Adrenal gland (tissue), 12 donors: ENCODE data around the gene JPH3. TPM values are rescaled to one million over a fixed set of nuclear protein-coding genes. Genes with fewer than 3 reads are reported as not detected.

Experiments
- DNase-seq, 7 donors: peaks; one replicate each; pipeline ENCODE4 v3.0.0-alpha.2; 2019 to 2020
- H3K27ac ChIP-seq, 5 donors: fragments of 200-600 bp; sonication (generic) in 4 of 5; 1 replicate in 3 of 5; 2 replicates in 2 of 5; pipeline versions ENCODE4 v1.5.1 to v1.8.0; 2016 to 2020; ENCODE audit warnings: mild to moderate bottlenecking in 1 of 5
- H3K27me3 ChIP-seq: fragments of 200-600 bp; 2 replicates; pipeline ENCODE4 v1.8.0; 2021
- H3K36me3 ChIP-seq, 2 donors: fragments of 200-600 bp; replicated peaks in 1 of 2; 1 replicate in 1 of 2; 2 replicates in 1 of 2; pipeline versions ENCODE4 v1.5.1 to v1.8.0; 2018 to 2022
- H3K4me1 ChIP-seq, 2 donors: fragments of 200-600 bp; replicated peaks in 1 of 2; 1 replicate in 1 of 2; 2 replicates in 1 of 2; pipeline versions ENCODE4 v1.5.1 to v1.8.0; 2018 to 2021
- H3K4me3 ChIP-seq, 4 donors: fragments of 200-600 bp; sonication (generic) in 3 of 4; one replicate each; pipeline ENCODE4 v1.5.1; 2016 to 2018
- H3K9me3 ChIP-seq, 3 donors: fragments of 200-600 bp; sonication (generic) in 1 of 3; replicated peaks in 1 of 3; 1 replicate in 2 of 3; 2 replicates in 1 of 3; pipeline versions ENCODE4 v1.5.1 to v1.8.0; 2016 to 2021
- CTCF ChIP-seq, 6 experiments: fragments of 450-650 bp in 4 of 6; fragments of 200-600 bp in 2 of 6; sonication (generic) in 1 of 6; IDR thresholded peaks; 1 replicate in 5 of 6; 2 replicates in 1 of 6; pipeline versions ENCODE4 v1.5.1 to v1.8.0; 2016 to 2021; ENCODE audit warnings: antibody characterized with exemption in 6 of 6, mild to moderate bottlenecking in 2 of 6, moderate library complexity in 1 of 6
- POLR2A ChIP-seq, 2 donors: fragments of 450-650 bp; IDR thresholded peaks; one replicate each; pipeline ENCODE4 v1.6.1; 2017; ENCODE audit warnings: antibody characterized with exemption in 2 of 2, mild to moderate bottlenecking in 2 of 2, moderate library complexity in 1 of 2
- WGBS, 4 donors: extraction: QIAGEN DNeasy Blood & Tissue Kit in 2 of 4; methylation state at CpG; one replicate each; pipeline versions ENCODE4 v1.1.5 to v1.1.7; 2013 to 2017; 5-methylcytosine and 5-hydroxymethylcytosine counted together
- intact Hi-C, 2 donors: fragments of 100-400 bp; cut with DNase I; formaldehyde crosslinking; loops; one replicate each; pipeline versions ENCODE4 v1.14.1 to v1.15.0; 2022 to 2023
- polyA plus RNA-seq, 3 donors: library from polyadenylated mRNA; stranded (reverse); fragments of 200-250 nt in 2 of 3; fragments of 350-450 nt in 1 of 3; fragmentation: Illumina TruSeq in 1 of 3; extraction: RNeasy Lipid Tissue Mini Kit (QIAGEN cat#74804) in 1 of 3; gene quantifications; one replicate each; pipeline ENCODE4 v1.2.3, GENCODE V29; 2013 to 2014
- total RNA-seq, 9 donors: library from RNA; depleted of rRNA in 4 of 9; stranded (reverse); fragments of >200 nt in 4 of 9; fragments of 120-200 nt in 1 of 9; fragmentation: NEBNext Ultra II Directional in 1 of 9; extraction: Animal tissue kit (Norgen Biotek cat#: 25700) in 1 of 9; gene quantifications; one replicate each; pipeline versions ENCODE4 v1.1.0 to v1.2.4, GENCODE V29; 2013 to 2023
- donor health status: healthy with polysubstance abuse.
- donor health status: Bipolar disorder and iron deficiency.
- donor health status: DM: yes; HTN: yes; CAD: no.
- donor health status: DM: no; HTN: no; CAD: no.
- donor health status: DM: no; HTN: no; CAD: no.
- donor health status: DM: yes; HTN: yes; CAD: no.

JPH3 gene
- total and polyA plus RNA-seq, 12 donors = 0.10 to 3.7 (median 0.71) TPM; not detected in 1

DNA sequence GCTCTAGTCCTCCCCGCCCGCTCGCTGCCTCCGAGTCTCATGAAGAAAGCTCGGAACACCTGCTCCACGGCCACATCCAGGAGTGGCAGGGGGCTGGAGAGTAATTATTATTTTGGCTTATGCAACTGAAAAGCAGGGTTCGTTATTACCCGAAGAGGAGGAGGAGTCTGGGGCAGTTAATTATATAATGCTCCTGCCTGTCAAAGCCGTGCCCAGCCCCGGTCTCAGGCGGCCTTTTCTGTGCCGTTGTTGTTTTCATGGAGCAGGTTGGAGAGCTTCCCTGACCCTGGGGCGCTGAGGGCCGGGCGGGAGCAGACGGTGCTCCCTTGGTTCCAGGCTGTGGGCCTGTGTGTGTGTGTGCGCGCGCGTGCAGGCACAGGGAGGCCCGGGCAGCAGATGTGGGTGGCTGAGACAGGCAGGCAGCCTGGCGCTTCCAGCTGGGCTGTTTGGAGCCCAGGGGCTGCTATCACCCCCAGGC is 2.4 kb downstream of the JPH3 start:
- Histone ChIP-seq H3K27me3 (peaks cover 63% of the 10 kb centered on the region), H3K4me1 (no peaks in the 10 kb centered on the region), H3K36me3 (no peaks in the 10 kb centered on the region), H3K27ac (peak overlapping the region in 1 of 5 donors; percentile 26), H3K4me3 (no peak overlapping the region), H3K9me3 (no peaks in the 10 kb centered on the region)
- no peak for DNase-seq
- intact Hi-C loops = no loop called here
- WGBS, 4 donors = 49 to 68% (median 57%) methylated on average over 9 to 22 of the region's 22 CpGs
- no peak for TF ChIP-seq CTCF (IDR thresholded peaks at IDR 0.05)
- TF ChIP-seq POLR2A (IDR thresholded peaks at IDR 0.05) = no peak

DNA sequence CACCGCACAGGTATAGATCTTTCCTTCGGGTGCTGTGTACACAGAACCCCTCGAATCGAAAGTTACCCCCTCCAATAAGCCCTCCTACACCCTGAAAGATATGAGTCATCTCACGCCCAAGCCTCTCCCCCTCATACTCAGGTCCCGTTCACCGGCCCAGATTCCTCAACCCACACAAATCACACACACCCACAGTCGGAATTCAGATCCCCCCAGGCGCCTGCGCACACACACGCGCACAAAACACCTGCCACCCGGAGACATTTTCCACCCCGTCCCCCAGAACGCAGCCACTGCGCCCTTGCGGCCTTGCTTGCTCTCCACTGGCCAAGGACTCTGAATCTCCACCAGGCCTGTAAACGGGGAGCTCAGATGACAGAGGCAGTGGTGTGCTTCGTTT is 4.9 kb downstream of the JPH3 start:
- H3K27ac ChIP-seq = no peak overlapping the region
- 73 to 82% (median 78%) methylated on average over 19 of the region's 19 CpGs for WGBS, 4 donors
- H3K4me1 ChIP-seq = no peaks in the 10 kb centered on the region
- no peaks in the 10 kb centered on the region for H3K36me3 ChIP-seq
- TF ChIP-seq CTCF (IDR thresholded peaks at IDR 0.05) = no peak
- no peak for TF ChIP-seq POLR2A (IDR thresholded peaks at IDR 0.05)
- H3K4me3 ChIP-seq = no peak overlapping the region
- peaks cover 40% of the 10 kb centered on the region for H3K27me3 ChIP-seq
- DNase-seq = no peak
- intact Hi-C loops = no loop called here
- H3K9me3 ChIP-seq = no peaks in the 10 kb centered on the region

DNA sequence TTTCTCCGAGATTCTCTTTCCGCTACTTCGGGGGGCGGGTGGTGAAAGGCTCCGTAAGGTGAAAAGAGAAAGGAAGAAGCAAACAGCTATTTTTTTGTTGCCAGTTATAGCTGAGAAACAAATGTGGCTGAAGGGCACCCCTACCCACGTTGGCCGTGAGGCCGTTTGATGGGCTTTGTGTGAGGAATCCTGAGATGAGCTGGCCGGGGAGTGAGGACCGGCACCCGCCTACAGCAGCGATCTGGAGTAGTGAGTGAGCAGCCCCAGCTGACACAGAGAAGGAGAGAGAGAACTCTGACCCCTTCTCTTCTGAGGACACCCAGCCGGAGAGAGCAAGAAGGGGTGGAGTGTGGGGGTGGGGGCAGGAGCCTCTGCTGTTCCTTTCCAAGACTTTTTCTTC is 5.6 kb downstream of the JPH3 start:
- no peak for TF ChIP-seq CTCF (IDR thresholded peaks at IDR 0.05)
- no peak for TF ChIP-seq POLR2A (IDR thresholded peaks at IDR 0.05)
- 76 to 80% (median 76%) methylated on average over 13 of the region's 13 CpGs for WGBS, 4 donors
- Histone ChIP-seq H3K36me3 (no peaks in the 10 kb centered on the region), H3K4me1 (no peaks in the 10 kb centered on the region), H3K27ac (no peak overlapping the region), H3K4me3 (no peak overlapping the region), H3K9me3 (no peaks in the 10 kb centered on the region), H3K27me3 (peaks cover 39% of the 10 kb centered on the region)
- intact Hi-C loops = no loop called here
- DNase-seq = no peak

DNA sequence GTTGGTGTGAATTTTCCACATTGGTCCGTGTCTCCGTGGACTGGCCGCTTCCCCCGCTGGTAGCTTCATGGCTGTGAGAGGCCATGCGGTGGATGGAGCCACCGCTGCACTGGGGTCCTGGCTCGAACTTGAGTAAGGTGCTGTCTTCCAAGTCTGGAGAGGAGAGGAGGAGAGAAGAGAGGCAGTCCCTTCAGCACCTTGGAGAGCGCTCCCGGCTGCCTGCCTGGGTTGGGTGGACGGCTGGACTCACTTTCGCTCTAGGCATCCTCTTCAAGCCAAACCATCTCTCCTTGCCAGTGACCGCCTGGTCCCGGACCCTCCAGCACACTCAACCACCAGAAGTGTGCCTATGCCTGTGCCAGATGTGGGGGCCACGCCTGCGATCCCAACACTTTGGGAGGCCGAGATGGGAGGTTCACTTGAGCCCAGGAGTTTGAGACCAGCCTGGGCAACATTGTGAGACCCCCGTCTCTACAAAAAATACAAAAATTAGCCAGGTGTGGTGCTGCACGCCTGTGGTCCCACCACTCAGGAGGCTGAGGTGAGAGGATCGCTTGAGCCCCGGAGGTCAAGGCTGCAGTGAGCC is 6.2 kb downstream of the JPH3 start:
- 6 to 41% (median 38%) methylated on average over 6 to 20 of the region's 20 CpGs for WGBS, 4 donors
- Histone ChIP-seq H3K4me3 (no peak overlapping the region), H3K27ac (no peak overlapping the region), H3K27me3 (peaks cover 33% of the 10 kb centered on the region), H3K4me1 (no peaks in the 10 kb centered on the region), H3K9me3 (no peaks in the 10 kb centered on the region), H3K36me3 (no peaks in the 10 kb centered on the region)
- intact Hi-C loops = no loop called here
- no peak for TF ChIP-seq CTCF (IDR thresholded peaks at IDR 0.05)
- TF ChIP-seq POLR2A (IDR thresholded peaks at IDR 0.05) = no peak
- DNase-seq = peak in 6 of 7 donors; percentile 61 to 74 (median 70)
